Renal pelvis (tissue), 4 donors: Measurements from ENCODE around the gene BCOR. TPM values are rescaled to one million over a fixed set of nuclear protein-coding genes. Genes with fewer than 3 reads are reported as not detected.

ENCODE experiments used
- DNase-seq: peaks from one replicate; pipeline ENCODE4 v3.0.0-alpha.2; 2013
- polyA plus RNA-seq, 3 donors: library from polyadenylated mRNA; unstranded; fragments of 120-200 nt; gene quantifications; one replicate each; pipeline ENCODE4 v1.2.1, GENCODE V29; 2013; ENCODE audit not compliant: insufficient read length in 3 of 3

BCOR gene
- polyA plus RNA-seq, 3 donors = 51.6 to 53.9 (median 53.3) TPM

DNA sequence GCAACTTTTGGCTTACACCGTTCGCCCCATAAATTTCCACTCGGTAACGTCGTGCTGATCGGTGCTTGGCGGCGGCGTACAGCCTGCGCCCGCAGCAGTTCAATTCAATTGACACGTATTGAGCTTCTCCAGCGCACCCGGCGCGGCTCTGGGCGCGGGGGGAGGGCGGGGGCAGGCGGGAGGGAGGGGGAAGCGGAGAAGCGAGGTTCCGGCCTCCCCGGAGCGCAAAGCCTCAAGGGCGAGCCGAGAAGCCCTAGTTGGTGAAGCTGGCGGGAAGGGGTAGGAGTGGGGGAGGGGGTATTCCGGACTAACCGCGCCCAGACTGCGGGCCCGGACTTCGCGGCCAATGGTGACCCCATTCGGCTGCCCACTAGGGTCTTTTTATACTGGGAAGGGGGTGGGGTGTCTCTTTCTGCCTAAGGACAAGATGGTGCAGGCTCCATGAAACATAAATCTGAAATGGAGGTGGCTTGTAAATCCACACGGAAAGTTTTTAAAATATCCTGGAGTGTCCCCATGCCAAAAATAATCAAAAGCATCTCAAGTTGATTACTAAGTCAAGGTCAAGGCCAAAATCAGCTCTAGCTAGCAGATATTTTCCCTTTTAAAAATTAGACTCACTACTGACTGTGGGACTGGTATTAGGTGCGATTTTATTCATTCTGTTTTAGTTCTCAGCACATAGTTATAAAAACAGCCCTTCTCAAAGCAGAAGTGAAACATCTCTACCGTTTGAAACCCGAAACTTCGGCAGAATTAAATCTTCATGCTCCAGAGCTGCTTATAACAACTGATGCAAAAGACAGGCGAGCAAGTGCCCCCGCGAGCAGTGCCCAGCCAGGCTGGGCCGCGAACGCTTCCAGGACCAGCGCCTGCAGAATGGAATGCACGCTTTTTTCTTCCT is 1.5 kb upstream of the BCOR start:
- DNase-seq = no peak

DNA sequence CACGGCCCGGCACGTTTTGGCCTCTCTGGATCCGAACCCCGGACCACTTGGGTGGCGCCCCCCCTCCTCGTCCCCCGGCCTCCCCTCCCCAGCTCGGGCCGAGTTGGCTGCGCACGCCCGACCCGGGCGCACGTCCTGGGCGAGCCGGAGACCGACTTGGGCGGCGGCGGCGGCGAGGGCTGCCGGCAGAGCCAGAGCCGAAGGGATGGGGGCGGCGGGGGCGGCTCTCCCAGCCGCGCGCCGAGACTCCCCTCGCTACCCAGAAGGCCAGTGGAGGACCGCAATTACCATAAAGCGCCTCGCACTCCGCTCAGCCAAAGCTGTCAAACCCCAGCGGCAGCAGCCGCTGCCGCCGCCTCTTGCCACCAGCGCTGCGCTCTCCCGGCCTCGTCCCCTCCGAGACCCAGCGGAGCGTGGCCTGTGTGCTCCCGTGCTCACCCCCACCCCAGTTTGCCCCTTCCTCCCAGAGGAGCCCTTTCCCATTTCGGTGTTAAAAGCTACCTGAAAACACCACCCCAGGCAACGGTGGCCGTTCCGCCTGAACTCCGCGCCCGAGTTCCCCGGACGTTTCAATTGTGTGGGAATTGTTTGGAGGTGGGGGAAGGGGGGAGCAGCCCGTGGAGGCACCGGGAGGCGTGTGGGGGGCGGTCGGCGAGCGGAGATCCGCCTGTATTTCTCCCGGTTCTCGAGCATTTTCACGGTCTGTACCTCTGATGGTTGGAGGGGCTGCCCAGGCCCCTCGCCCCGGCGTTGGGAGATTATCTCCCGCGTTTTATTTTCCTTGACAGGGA is 701 bp upstream of the BCOR start:
- DNase-seq = no peak

DNA sequence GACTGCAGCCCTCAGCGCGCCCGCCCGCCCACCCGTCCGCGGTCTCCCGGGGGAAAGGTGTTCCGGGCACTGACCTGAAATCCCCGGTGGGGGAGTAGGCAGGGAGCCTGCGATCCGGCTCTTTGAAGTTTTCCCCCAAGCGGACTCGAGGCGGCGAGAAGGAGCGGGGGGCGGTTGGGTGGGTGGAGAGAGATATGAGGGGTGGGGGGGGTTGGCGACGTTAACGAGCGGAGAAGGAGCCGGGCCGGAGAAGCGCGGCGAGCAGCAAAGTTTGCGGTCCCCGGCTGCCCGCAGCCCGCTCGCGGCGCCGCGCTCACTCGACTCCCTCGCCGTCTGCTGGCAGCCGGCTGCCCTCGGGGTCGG is 636 bp downstream of the BCOR start:
- no peak for DNase-seq

DNA sequence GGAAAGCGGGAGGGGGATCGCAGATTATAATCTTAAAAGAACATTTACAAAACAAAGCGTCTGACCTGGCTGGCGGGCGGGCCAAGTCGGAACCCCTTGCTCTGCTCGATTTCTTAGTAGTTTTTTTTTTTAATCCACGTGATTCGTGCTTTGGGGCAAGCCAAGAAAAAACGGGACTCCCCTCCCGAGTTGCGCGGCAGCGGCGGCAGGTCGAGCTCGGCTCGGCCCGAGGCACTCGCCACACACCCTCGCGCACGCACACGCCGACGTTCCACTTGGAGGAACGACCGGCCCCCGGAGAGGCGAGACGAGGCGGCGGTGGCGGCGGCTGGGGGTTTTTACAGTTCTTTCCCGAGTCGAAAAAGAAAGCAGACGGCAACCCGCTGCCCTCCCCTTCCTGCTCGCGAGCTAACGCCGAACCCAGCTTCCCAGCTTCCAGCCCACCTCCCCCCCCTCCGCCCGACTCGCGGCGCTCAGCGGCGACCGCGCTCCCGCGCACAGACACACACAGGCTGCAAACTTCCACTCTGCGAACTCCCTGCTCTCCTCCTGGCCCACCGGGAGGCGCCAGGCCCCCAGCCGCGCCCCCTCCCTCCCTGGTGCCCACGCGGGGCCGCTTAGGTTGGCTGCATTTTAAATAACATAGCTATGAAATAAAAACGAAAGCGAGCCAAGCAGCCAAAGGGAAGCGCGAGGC is 1.2 kb downstream of the BCOR start:
- DNase-seq = no peak

DNA sequence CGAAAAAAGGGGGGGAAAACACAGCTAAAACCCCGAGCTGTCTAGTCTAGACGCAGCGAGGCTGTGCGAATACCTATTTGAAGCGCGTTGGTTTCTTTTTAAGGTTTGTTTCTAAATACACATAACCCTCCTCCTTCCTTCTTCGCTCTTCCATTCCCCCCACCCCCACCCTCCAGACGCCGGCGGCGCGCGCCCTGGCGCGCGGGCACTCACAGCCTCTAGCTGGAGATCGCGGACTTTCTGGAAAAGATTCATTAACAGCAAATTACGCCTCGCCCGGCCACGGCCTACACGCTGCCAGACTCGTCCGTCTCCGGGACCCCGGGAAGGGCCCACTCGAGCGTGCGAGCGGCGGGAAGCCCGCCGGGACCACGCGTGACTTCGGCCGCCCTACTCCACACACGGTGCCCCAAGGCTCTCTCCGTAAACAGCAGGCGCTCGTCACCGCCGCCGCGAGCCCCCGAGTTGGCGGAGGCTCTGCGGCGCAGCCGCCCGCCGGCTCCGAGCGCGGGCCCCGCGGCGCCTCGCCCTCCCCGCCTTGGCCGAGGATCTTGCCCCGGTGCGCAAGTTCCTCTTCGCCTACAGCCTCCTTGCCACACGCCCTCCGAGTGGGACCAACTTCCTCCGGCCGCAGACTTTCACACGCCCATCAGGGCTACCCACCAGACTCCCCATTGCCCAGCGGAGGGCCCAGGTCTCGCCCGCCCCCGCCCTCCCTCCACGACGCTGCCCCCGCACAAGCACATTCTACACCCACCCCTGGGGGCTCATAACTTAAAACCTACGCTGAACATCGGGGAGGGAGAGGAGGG is 2.0 kb downstream of the BCOR start:
- DNase-seq = no peak

DNA sequence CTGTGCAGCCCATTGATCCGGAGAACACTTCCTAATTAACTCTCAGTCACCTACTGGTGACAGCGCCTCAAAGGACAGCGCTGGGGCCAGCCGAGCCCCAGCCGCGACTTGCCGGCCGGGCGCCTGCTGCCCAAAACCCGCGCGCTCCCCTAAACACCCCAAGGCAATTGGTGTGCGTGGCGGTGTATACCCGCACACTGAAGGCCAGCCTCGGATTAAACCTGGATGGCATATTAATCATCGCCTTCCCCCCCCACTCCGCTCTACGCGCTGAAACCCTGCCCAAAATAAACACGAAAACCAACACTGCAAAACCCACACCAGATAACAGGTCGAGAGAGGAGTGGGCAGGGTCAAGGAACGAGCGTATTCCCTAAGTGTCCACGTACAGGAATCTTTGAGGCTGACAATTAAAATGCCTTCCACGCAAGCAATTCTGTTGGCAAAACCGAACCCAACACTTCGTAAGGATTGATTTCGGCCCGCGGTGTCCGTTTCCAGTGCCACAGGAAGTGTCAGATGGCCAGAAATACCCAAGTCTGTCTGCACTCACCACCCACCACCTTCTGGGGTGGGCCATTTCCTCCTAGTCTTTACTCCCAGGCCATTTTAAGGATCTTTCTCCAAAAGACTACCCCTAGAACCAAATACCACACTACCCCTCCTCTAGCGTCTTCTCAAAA is 2.7 kb downstream of the BCOR start:
- DNase-seq = no peak

DNA sequence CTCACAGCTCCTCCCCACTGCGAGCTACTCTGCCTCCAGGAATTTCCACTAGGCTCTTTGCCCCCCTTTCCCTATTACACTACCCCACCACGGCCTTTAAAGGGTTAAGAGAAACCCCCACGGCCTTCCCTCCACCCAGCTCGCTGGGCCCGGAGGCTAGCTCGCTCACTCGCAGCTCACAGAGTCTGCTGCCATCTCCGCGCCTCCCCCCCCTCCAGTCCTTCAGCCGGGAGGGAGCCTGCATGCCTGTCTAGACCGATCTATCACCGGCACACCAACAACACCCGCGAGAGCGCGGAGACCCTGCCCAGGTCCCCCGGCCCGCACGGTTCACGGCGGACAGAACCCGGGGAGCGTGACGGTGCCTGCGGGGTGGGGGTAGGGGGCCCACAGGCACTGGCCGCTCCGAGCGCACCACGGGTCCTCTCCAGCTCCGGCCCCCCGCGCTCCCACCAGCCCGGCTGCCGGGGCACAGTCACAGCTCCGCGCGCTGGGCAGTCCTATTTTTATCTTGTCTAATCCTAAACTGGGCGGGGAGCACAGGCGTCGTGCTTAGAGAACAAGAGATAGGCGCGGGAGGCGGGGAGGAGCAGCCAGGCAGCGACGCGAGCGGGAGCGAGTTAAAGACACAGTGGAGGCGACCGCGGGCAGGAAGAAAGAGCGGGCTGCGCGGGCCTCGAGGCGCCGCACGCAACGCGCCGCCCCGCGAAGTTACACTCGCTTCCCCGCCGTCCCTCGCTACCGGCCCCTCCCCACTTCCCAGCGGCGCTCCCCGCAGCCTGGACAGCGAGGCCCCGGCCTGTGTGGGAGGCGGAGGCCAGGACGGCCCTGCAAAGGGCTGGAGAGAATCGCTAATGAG is 3.5 kb downstream of the BCOR start:
- no peak for DNase-seq

DNA sequence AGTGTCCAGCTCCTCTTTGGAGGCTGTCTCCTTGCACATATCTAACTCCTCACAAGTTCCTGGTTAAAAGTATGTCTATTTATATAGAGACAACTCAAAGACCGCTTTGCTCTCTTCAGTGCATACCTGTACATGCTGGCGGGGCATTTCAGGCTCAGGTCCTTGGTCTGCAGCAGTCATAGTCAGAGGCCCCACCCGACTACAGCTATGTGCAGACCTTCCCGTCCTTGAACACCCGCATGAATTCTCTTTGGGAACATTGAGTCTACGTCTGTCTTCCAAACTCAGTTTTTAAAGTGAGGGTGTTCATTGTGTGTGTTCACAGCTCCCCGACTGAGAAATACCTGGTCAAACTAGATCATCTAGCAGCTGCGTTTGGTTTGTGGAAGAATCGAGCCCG is 4.2 kb downstream of the BCOR start:
- DNase-seq = no peak

DNA sequence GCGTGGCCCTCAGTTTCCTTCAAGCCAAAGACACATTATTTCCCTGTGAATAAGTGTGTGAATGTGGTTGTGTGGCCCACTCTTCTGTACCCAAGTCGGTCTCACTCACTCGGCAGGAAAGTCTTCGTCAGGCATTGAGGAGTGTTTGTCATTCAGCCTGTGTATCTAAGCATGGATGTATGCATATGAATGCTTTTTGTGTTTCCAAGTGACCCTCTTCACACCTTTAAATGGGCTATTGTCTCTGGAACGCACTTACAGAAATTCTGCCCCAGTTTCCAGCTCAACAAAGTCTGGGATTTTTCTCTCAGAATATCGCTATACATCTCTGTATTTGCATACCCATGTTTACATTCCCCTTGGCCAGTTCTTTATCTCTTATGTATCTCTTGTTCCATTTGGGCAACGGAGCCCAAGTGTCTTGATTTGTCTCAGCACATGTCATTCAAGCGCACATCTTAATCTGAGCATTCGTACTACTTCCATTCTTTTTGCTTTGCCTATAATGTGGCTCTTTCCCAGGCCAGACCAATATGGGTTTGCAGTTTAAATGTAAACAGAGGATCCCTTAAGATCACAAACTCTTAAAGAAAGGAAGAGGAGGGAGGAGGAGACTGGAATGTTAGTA is 4.8 kb downstream of the BCOR start:
- no peak for DNase-seq

DNA sequence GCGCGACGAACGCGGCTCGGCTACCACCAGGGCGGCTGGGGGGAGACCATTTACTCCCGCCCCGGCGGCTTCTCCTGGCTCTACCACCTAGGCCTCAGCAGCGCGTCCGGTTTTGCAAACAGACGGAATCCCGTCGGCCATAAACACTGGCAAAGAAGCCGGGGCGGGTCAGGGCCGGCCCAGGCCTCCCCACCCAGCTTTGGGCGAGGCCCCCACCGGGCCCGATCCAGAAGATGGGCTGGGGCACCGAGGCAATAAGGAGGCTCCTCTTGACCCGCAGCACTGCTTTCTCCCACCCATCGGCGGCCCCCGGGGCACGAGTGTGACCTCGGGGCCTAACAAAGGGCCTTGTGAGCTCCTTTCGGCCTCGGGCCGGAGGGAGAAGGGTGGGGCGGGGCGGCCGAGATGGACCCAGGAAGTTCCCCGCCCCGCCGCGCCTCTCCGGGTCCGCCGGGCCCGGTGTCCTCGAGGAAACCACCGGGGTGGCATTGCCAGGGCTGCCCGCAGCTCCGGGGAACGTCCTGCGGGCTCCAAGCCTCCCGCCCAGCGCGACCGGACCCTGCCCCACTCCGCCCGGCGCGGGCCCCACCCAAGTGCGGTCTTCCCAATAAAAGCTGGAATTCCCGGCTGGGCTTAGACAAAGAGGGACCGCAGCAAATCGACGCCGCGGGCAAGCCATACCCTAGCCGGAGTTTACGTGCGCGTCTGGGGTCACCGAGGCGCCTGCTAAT is 5.9 kb downstream of the BCOR start:
- DNase-seq = no peak

DNA sequence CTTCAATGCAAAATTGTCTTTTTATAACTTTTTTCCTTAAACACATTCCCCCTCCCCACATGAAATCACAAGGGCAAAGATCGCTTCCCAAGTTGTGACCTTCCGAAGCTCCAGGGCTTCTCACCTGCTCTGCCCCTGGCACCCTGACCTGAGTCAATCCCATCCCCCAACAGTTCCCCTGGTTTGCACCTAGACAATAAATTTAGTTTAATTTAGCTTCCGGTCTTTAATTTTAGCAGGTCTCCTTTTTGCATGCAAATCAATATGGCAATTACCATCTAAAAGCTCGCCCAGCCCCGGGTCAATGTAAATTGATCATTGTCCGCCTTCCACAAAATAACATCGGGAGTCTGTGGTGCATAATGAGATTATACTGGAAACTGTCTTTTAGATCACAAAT is 6.8 kb downstream of the BCOR start:
- DNase-seq = no peak

DNA sequence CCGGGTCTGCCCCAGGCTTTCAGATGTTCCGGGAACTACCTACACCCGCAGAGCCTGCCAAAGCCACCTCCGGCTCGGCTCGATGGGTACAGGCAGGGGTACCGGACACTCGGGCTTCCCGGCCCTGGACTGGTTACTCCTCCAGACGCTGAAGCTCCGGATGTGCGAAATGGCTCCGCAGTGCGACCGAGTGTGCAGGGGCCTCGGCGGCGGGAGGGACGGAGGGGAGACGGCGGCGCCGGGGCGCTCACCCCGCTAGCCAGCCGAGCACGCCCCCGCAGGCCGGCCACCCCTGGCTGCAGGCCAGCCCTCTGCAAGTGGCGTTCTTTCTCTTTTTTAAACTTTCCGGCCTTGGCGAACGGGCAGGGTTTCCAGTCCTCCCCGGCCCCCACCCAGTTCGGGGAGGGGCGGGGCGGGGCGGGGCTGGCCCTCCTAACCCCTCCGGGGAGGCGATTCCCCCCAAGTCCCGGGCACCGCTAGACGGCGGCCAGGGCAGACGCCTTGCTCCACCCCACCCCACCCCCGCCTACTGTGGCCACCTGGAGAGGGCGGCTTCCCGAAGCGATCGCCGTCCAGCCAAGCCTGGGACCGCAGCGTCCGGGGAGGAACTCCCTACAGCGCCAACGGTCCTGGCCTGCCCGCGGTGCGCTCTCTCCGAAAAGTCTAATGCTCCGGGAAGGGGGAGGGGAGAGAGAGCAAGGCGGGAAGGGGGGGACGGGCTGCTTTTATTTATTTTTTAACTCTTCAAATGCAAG is 7.5 kb downstream of the BCOR start:
- no peak for DNase-seq

DNA sequence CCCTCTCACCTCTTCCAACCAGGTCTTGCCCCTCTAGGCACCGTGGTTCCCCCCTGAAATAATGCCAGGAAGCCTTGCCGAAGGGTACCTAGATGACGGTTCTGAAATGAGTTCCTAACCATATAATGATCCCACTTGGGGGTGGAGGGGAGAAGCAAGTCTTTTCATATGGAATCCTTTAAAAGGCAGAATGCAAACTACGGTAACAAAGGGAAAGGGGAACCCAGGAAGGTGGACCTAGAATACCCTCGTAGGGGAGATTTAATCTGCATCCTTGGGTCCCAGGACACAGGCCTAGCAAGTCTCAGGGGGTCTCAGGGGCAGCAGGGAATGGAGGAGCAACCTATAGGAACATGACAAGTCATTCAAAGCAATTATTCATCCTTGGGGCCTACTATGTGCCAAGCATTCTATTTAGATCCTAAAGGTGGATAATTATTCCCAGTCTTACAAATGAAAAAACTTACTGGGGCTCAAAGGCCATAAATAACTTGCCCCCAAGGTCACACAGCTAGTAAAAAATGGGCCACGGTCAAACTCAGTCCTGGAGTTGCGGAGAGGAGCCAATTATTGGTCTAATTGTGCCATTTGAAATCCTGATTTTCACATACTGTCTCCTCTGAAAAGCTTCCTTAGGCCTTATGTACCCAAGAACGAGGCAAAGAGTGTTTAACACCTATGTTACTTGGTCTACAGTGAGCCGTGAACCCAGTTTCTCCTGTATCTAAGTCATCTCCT is 8.8 kb downstream of the BCOR start:
- no peak for DNase-seq

DNA sequence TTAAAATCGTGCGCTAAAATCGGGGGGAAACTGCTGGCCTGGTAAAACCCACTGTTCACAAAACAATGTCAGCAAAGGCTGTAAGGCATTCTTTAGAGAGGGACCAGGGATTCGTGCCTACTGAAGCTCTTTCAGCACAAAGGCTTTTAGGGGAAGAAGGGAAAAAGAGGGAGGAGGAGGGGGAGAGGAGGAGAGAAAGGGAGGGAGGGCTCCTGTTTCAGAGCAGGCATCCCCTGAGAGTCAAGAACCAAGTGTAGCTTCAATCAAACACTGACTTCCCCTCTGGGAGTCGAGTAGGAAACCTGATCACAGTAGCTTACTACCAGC is 9.5 kb downstream of the BCOR start:
- DNase-seq = no peak

DNA sequence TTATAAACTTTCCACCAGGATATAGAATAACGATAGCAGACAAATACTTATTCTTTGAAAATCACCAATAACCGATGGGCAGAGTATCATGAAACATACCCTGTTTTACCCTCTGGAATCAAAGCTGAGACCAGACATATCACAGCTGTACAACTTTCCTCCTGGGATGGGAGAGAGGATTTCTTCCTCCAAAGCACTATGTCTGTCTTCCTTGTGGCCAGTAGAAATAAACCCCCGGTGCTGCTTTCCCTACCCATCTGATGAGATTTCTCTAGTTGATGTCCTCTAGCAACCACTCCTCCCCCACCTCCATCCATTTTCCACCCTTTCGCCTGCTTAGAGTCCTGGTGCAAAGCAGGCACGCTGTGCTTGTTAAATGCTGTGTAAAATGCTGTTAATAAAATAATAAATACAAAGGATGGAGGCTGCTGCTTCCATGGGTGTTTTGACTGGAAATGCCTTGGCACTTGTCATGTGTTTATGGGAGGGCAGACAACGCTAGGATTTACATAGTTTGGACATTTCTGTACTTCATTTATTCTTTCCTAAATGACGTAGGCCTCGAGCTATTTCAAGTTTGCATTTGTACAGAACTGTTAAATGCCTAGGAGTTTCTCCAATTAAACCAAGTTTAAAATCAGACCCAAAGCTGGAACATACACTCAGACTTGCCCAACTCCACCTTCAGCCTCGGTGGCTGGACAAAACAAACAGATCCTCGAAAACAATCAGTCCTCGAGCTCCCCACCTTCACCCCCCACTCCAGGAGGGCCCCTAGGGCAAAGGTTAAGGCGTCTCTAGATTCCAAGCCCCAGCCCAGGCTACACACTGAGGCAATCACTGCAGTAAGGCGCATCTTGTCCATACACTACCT is 10.1 kb downstream of the BCOR start:
- no peak for DNase-seq

DNA sequence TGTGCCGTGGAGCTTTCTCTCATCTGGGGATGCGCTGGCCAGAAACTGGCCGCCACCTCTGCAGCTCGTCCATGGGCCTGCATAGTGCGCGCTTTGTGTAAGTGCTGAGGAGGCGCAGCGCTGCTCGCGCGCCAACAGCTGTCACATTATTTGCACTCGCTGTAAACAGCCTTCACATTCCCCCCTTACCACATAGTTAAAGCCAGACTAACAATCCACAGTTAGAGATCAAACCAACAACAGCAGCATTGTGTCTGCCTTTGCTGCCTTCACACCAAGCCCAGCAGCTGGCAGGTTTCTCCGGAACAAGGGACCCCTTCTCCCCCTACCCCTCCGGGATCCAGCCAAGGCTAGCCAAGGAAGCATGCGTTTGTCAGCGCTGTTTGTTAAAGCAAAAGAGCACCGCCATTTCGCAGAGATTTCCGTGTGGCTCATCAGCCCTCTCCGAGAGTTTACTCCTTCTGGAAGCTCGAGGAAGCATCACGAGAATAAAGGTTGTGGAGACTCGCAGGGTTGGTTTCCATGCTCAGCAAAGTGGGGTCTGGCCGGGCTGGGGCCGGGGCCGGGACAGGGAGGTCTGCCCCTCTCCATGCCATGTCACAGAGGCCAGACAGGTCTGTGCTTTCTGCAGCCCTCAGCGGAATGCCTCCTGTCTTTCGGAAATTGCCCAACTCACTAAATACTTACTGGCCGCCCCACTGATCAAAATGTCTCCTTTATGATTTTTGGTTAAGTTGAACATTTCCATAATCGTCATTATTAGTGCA is 11.0 kb downstream of the BCOR start:
- no peak for DNase-seq
